ENCODE measurements around the gene OPN3. TPM values are rescaled to one million over a fixed set of nuclear protein-coding genes. Genes with fewer than 3 reads are reported as not detected.

Gene OPN3
- total RNA-seq, 1 donor from 2014 or later: 14.7 TPM

DNA sequence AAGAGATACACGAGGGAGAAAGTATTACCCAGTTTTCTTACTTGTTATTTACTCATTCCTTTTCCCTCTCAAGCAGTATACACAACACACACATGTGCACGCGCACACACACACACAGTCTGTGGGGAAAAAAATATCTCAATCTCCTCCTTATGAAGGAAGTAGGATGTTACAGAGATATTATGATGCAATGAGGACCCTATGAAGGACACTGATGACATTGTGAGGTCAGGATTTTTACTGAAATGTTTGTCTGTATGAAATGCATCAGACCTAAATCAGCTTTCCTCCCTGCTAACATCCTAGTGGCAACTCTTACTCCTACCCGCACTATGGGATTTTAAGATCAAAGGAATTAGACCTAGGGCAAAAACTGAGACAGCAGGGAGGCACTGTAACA lies 11.8 kb upstream of the OPN3 start, which contains the start of gene WDR64:
TSS of gene WDR64 (plus strand) at position 270 of the 400 bp plus-strand sequence. CDS start 204 bp downstream, outside the sequence.
- Histone ChIP-seq H3K4me3 (ENCODE audit: low read depth, low read length) (no peak within 1 kb of the TSS), H3K27me3 (ENCODE audit: control insufficient read depth, insufficient read depth, low read length) (no peaks in the 10 kb centered on the region), H3K36me3 (ENCODE audit: control insufficient read depth, insufficient read depth, low read length) (no peaks in the 10 kb centered on the region)
- TF ChIP-seq, protein P1, sequence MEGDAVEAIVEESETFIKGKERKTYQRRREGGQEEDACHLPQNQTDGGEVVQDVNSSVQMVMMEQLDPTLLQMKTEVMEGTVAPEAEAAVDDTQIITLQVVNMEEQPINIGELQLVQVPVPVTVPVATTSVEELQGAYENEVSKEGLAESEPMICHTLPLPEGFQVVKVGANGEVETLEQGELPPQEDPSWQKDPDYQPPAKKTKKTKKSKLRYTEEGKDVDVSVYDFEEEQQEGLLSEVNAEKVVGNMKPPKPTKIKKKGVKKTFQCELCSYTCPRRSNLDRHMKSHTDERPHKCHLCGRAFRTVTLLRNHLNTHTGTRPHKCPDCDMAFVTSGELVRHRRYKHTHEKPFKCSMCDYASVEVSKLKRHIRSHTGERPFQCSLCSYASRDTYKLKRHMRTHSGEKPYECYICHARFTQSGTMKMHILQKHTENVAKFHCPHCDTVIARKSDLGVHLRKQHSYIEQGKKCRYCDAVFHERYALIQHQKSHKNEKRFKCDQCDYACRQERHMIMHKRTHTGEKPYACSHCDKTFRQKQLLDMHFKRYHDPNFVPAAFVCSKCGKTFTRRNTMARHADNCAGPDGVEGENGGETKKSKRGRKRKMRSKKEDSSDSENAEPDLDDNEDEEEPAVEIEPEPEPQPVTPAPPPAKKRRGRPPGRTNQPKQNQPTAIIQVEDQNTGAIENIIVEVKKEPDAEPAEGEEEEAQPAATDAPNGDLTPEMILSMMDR (IDR thresholded peaks at IDR 0.05; ENCODE audit: insufficient read depth, low read length, severe bottlenecking): no peak
- DNase-seq (ENCODE audit: low read depth) (no peak), FAIRE-seq (no peak)

DNA sequence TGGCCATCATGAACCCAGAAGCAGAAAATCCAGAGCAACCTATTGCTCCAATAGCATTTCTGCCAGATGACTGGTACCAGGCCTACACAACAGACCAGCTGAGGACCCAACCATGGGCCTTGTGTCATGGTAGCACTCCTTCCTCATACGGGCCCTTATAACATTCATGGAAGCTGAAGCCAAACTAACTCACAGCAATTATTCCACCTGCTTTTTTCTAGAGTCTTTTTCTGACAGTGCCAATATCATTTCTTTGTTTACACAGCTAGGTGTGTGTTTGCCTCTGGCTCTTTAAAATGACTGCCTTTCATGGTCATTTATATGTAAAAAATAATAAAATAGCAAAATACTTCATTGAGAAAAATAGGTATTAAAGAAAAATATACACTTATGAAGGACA lies 8.0 kb upstream of the OPN3 start:
- DNase-seq (ENCODE audit: low read depth) (no peak), FAIRE-seq (no peak)
- Histone ChIP-seq H3K27me3 (ENCODE audit: control insufficient read depth, insufficient read depth, low read length) (no peaks in the 10 kb centered on the region), H3K36me3 (ENCODE audit: control insufficient read depth, insufficient read depth, low read length) (no peaks in the 10 kb centered on the region), H3K4me3 (ENCODE audit: low read depth, low read length) (no peak overlapping the region)
- TF ChIP-seq, protein P1 (IDR thresholded peaks at IDR 0.05; ENCODE audit: insufficient read depth, low read length, severe bottlenecking): no peak

DNA sequence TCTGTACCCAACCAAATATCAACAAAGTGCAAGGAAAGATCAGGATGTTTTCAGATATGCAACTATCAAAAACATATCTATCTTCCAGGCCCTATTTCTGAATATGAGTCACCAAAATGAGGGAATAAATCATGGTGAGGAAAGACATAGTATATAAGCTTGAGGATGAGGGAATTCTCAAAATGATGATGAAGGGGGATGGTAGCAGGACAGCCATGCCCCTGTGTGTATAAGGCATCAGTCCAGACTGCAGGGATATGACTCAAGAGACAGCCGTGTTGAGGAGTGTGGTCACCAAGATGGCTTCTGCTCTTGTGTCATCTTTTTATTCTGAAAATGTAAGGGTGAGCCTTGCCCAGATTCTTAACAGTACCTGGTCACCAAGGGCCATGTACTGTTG lies 7.5 kb upstream of the OPN3 start:
- Histone ChIP-seq H3K27me3 (ENCODE audit: control insufficient read depth, insufficient read depth, low read length) (no peaks in the 10 kb centered on the region), H3K36me3 (ENCODE audit: control insufficient read depth, insufficient read depth, low read length) (no peaks in the 10 kb centered on the region), H3K4me3 (ENCODE audit: low read depth, low read length) (no peak overlapping the region)
- DNase-seq (ENCODE audit: low read depth): peak; percentile 88
- no peak for FAIRE-seq
- TF ChIP-seq, protein P1 (IDR thresholded peaks at IDR 0.05; ENCODE audit: insufficient read depth, low read length, severe bottlenecking): no peak

DNA sequence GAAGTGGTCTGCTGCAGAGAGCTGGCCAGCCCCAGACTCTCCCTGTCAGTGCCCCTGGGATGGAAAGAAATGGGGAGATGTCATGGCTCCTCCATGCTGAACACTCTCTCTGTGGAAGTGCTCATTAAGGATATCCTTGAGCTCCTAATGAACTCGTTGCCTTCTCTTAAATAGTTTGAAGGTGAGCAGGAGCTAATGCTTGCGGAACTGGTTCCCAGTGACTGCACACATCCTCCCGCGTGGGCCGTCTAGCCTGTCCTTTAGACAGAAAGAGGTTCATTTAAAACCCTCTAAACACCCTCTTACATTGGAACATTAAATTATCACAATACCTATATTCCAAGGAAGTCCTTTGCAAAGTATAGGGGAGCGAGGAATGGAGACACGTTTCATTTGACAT lies 6.0 kb upstream of the OPN3 start:
- Histone ChIP-seq H3K4me3 (ENCODE audit: low read depth, low read length) (no peak overlapping the region), H3K36me3 (ENCODE audit: control insufficient read depth, insufficient read depth, low read length) (no peaks in the 10 kb centered on the region), H3K27me3 (ENCODE audit: control insufficient read depth, insufficient read depth, low read length) (no peaks in the 10 kb centered on the region)
- no peak for FAIRE-seq
- TF ChIP-seq, protein P1 (IDR thresholded peaks at IDR 0.05; ENCODE audit: insufficient read depth, low read length, severe bottlenecking): no peak
- peak; percentile 35 for DNase-seq (ENCODE audit: low read depth)

DNA sequence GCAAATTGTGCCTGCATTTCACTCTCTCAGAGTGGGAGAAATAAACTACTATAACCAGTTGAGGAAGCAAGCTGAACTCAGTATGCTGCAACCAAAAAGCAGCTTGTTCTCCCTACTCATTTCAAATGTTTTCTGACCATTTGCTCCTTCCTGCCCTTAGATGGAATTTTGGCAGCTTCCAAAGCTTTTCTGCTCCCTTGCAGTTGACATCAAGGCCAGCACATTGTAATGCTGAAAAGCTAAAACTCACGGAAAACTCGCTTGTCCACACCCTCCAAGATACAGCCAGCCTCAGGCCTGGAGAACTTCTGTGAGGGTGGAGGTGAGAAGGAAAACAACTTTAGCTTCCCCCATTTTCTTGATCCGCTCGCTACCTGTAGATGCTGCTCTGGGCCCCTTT lies 5.0 kb upstream of the OPN3 start:
- DNase-seq (ENCODE audit: low read depth) (no peak), FAIRE-seq (no peak)
- H3K4me3 ChIP-seq (ENCODE audit: low read depth, low read length): no peak overlapping the region
- H3K27me3 ChIP-seq (ENCODE audit: control insufficient read depth, insufficient read depth, low read length): no peaks in the 10 kb centered on the region
- no peaks in the 10 kb centered on the region for H3K36me3 ChIP-seq (ENCODE audit: control insufficient read depth, insufficient read depth, low read length)
- TF ChIP-seq, protein P1 (IDR thresholded peaks at IDR 0.05; ENCODE audit: insufficient read depth, low read length, severe bottlenecking): no peak

DNA sequence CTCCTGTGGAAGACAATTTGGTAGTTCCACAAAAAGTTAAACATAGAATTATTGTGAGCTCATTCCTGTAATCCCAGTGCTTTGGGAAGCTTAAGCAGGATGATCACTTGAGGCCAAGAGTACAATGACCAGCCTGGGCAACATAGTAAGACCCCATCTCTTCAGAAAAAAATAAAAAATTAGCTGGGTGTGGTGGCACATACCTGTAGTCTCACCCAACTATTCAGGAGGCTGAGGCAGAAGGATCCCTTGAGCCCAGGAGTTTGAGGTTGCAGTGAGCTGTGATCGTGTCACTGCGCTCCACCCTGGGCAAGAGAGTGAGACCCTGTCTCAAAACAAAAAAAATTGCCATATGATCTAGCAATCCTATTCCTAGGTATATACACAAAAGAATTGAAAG lies 4.1 kb upstream of the OPN3 start:
- no peak for DNase-seq (ENCODE audit: low read depth)
- Histone ChIP-seq H3K27me3 (ENCODE audit: control insufficient read depth, insufficient read depth, low read length) (no peaks in the 10 kb centered on the region), H3K36me3 (ENCODE audit: control insufficient read depth, insufficient read depth, low read length) (no peaks in the 10 kb centered on the region), H3K4me3 (ENCODE audit: low read depth, low read length) (no peak overlapping the region)
- no peak for FAIRE-seq
- TF ChIP-seq, protein P1 (IDR thresholded peaks at IDR 0.05; ENCODE audit: insufficient read depth, low read length, severe bottlenecking): no peak

All from bronchial epithelial cell (primary cell).